Activated CD8-positive, alpha-beta memory T cell treated with anti-CD3 and anti-CD28 coated beads for 4 hours (primary cell): Measurements from ENCODE around the gene CHN1.

Experiments
- DNase-seq, 2 donors: peaks; one replicate each; pipeline ENCODE4 v3.0.0-alpha.2; 2020; ENCODE audit warnings: low read depth in 2 of 2

Gene CHN1

GRCh38 chr2:174971868-174972781 lies 33.1 kb downstream of the CHN1 start:
- no peak for DNase-seq

DNA sequence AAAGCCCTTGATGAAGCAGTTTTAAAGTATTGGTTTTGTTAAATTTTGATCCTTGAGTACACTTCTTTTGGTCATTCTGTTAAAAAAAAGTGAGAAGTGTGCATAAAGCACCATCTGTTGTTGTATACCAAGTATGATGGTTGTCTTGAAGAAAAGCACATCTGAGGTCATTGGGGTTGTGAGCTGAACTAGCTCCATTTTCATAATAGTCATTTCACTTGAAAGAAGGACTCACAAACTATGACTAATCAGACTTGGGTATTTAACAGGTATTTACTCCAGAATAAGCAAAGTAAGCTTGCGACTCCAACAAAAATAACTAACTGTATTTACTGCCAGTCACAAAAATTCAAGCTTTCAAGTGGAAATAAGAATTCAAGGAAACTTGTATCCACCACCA lies 35.1 kb downstream of the CHN1 start:
- no peak for DNase-seq

GRCh38 chr2:174969091-174969734 lies 36.0 kb downstream of the CHN1 start:
- no peak for DNase-seq

DNA sequence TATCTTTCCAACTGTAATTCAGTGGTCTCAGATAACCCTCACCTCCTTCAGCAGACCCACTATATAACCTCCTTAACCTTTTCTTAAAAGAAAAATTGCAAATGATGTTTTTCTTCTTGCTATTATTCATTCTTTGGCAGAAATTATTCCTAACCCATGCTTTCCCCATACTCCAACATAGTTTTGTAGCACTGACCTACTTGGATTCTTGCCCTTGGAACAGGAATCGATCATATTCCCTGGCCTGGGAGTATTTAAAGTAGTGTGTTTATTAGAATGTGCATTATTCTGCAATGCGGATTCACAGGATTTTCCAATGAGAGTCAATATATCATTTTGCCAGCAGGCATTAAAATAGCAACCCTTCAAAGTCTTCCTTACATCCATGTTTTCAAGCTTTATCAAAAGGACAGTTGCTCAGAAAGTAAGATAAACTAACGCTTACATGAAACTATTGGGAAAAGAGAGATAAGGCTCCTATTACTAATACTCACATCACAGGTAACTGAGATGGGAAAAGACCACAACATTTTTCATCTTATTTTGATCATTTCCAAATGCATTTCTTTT lies 37.4 kb downstream of the CHN1 start:
- no peak for DNase-seq

GRCh38 chr2:174967086-174967485 lies 38.1 kb downstream of the CHN1 start:
- DNase-seq = no peak

DNA sequence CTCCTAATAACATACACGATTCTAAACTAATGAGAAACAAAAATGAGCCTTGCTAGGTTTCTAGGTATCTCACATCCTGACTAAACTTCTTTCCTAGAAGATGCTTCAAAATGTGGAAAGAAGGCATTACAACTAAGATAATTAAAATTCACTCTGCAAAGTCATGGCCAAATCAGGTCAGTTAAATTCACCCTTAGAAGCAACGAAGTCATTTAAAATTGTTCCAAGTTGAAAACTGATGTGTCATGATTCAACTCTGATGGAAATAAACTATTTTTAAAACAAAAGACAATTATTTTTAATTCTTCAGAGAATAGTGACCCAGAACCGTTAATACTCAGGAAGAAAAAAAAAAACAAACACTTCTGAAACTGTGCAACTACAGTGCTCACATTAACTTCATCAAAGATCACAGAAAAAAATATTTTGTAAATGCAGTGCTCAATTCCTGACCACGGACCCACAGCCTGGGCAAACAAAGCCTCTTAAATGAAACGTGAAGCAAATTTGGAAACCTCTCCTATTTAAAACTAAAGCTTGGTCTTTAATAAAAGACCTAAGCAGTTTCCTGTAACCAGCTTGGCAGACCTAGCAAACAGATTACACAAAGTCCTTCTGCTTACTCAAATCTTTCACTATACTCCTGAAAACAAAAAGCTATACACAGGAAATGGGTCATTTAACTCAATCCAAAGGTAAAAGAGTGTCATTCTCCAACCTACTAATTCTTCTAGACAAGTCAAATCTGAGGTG lies 39.0 kb downstream of the CHN1 start:
- no peak for DNase-seq

- no peak for DNase-seq
Observed at GRCh38 chr2:174965551-174965950, 39.6 kb downstream of the CHN1 start.

DNA sequence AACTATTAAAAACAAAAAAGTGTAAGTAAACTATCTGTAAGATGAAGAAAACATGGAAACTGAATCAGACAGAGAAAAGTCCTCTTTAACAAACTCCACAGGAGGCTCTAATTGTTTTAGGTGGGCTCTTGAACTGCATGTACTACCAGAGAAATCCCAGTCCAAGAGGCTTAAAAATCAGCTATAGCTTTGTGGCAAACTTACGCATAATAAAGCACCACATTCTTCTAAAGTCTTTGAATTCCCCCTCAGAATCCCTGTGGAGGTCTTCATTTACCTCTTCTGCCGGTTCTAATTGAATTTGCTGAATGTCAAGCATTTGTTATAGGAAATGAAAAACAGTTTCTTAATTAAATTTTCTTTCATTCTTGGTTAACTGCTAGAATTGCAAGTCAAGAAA lies 40.8 kb downstream of the CHN1 start:
- no peak for DNase-seq

- DNase-seq = no peak
Observed at GRCh38 chr2:174963437-174964400, 41.5 kb downstream of the CHN1 start.

DNA sequence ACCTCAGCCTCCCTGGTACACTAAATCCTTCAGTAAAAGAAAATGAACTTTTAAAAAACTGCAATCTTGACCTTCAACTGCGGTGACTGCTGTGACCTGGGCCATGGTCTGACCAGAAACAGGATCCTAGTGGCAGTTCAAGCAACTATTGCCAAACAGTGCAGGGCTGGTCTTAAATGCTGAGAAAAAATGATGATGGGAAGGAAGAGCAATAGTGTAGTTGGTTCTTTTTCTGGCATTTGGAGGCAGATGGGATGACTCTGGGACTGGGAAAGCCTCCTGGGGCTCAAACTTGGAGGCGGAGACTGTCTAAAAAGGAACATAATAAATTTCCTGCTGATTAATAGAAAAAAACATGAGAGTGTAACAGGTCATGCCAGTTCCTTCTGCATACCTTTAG lies 45.4 kb downstream of the CHN1 start:
- no peak for DNase-seq

- no peak for DNase-seq
Observed at GRCh38 chr2:174957050-174957449, 48.1 kb downstream of the CHN1 start.

DNA sequence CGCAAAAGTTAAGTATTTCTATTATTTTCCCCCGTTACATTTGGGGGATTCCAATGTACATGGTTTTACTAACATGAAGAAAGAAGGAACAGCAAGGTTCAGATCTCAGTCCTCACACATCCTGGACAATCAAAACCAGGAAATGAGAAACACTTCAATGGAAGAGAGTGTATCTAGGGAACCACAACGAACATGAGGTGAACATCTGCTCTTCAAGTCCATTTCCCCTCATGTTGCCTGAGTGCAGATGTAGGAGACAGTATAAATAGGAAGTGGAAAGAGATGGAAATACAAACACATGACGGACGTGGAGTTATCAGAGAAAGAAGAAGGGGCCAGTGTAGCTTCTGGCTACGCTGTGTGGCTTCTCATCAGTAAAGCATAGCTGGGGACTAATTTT lies 52.6 kb downstream of the CHN1 start:
- no peak for DNase-seq

- no peak for DNase-seq
Observed at GRCh38 chr2:174951745-174952144, 53.4 kb downstream of the CHN1 start.

- no peak for DNase-seq
Observed at GRCh38 chr2:174949988-174950687, 55.0 kb downstream of the CHN1 start.

- DNase-seq = no peak
Observed at GRCh38 chr2:174945601-174946260, 59.5 kb downstream of the CHN1 start.

GRCh38 chr2:174939046-174939445 lies 66.1 kb downstream of the CHN1 start:
- no peak for DNase-seq

- no peak for DNase-seq
Observed at GRCh38 chr2:174931724-174932123, 73.5 kb downstream of the CHN1 start.

DNA sequence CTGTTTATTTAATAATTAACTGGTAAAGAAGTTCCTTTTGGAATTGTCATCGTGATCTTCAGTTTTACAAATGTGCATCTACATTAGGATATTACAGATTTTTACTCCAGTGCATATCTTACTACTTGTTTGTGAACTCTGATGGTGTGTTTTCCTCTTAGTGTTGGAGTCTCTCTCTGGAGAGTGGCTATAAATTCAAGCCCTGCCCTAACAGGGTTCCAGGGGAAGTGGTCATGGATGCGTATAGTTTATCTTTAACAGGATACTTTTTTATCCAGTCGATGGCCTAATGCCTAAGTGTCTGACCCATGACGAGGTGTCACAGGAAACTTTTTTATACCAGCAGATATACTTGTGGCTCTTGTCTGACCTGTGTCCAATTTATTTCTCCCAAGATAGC lies 75.4 kb downstream of the CHN1 start:
- no peak for DNase-seq

DNA sequence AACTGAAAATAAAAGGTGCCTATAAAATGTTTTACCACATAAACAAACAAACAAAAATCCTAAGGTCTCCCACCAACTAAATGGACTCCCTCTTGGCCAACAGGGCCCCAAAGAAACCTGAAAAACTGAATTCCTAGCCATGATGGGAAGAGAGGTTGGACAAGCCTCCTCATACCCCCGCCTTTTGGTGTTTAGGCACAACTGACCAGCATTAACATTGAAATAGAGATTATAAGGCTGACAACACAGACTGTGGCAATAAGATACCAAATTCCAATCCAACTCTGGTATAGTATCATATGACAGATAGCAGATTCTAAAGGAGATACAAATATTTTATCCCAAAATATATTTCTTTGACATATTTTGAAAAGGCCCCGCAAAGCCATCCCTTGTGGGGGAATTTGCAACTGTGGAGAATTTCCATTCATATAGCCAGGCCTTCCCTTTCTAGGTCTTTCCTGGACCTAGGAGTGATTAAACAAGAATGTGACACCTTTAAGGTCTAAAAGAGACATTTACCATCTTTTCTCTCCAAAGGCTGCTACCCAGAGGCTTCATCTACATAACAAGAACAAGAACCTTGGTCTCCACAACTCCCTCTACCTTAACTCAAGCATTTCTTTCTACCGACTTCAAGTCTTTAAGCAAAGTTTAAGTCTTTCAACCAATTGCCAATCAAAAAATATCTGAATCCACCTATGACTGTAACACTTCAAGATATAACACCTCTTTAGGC lies 80.0 kb downstream of the CHN1 start:
- no peak for DNase-seq
